ENCODE results near the gene FAH. TPM values are rescaled to one million over a fixed set of nuclear protein-coding genes. Genes with fewer than 3 reads are reported as not detected.

Gene FAH
- total and polyA plus RNA-seq, 2 donors from 2014 or later: 34.7 to 121 TPM

DNA sequence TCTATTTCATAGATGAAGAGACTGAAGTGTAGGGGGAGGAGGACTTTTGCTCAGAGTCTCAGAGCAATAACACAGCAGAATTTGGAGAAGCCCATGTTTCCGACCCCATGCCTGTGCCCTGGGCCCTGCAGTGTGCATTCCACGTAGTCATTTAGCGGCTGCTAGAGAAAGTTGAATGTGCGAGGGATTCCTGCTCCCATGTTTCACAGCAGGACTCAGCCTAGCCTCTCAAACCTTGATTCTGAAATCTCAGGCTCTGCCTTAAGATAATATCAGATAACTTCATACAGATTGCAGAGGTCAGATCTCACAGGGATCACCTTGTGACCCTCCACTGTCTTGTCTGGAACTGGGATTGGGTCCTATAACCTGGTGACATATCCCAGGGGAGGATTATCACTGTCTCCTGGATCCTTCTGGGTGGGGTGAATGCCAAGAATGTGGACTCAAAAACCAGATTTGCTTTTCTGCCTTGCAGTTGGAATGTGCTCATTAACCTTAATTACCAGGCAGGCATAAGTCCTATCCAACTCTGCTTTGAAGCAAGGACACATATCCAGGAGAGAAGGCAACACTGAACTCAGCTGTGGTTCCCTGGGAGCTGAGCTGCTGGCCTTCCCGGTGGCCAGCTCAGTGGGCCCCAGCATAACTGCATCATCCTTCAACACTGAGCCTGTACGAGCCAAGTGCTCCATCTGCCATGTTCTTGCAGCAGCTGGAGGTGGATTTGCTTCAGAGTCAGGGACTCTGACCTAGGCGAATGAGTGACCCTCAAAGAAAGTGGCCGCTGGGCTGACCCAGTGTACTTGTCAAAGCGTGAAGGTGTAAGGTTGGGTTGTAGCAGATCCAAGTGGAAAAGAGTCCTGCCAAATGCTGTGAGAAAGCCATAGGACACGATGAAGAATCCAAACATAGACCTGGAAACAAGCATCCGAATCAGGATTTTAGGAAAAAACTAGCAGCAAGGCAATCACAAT is 56.2 kb downstream of the FAH start:
- H3K27me3 ChIP-seq (ENCODE audit: control insufficient read depth, insufficient read depth, low read length): no peaks in the 10 kb centered on the region
- FAIRE-seq (no peak), DNase-seq (no peak)
- H3K27ac ChIP-seq (ENCODE audit: low read depth in 2 of 2, low read length in 2 of 2): peak overlapping the region; percentile 48 to 51
- no peaks in the 10 kb centered on the region for H3K9me3 ChIP-seq (ENCODE audit: control insufficient read depth in 2 of 3, insufficient read depth in 1 of 3, low read length in 3 of 3)
- H3K4me3 ChIP-seq (ENCODE audit: low read length in 3 of 3): no peak overlapping the region
- TF ChIP-seq, protein P1, sequence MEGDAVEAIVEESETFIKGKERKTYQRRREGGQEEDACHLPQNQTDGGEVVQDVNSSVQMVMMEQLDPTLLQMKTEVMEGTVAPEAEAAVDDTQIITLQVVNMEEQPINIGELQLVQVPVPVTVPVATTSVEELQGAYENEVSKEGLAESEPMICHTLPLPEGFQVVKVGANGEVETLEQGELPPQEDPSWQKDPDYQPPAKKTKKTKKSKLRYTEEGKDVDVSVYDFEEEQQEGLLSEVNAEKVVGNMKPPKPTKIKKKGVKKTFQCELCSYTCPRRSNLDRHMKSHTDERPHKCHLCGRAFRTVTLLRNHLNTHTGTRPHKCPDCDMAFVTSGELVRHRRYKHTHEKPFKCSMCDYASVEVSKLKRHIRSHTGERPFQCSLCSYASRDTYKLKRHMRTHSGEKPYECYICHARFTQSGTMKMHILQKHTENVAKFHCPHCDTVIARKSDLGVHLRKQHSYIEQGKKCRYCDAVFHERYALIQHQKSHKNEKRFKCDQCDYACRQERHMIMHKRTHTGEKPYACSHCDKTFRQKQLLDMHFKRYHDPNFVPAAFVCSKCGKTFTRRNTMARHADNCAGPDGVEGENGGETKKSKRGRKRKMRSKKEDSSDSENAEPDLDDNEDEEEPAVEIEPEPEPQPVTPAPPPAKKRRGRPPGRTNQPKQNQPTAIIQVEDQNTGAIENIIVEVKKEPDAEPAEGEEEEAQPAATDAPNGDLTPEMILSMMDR (IDR thresholded peaks at IDR 0.05; ENCODE audit: borderline replicate concordance, extremely low read depth, insufficient read depth): no peak
- intact Hi-C loops (cut with DNase I): no loop called here
- H3K36me3 ChIP-seq (ENCODE audit: control insufficient read depth in 2 of 3, insufficient read depth in 3 of 3, low read length in 3 of 3): no peaks in the 10 kb centered on the region
- H3K4me1 ChIP-seq (ENCODE audit: control insufficient read depth in 2 of 3, insufficient read depth in 2 of 3, low read depth in 1 of 3, low read length in 3 of 3): peaks cover 0 to 22% (median 10%) of the 10 kb centered on the region in 3 donors
- no peak overlapping the region for H3K9ac ChIP-seq (ENCODE audit: low read length in 3 of 3)

DNA sequence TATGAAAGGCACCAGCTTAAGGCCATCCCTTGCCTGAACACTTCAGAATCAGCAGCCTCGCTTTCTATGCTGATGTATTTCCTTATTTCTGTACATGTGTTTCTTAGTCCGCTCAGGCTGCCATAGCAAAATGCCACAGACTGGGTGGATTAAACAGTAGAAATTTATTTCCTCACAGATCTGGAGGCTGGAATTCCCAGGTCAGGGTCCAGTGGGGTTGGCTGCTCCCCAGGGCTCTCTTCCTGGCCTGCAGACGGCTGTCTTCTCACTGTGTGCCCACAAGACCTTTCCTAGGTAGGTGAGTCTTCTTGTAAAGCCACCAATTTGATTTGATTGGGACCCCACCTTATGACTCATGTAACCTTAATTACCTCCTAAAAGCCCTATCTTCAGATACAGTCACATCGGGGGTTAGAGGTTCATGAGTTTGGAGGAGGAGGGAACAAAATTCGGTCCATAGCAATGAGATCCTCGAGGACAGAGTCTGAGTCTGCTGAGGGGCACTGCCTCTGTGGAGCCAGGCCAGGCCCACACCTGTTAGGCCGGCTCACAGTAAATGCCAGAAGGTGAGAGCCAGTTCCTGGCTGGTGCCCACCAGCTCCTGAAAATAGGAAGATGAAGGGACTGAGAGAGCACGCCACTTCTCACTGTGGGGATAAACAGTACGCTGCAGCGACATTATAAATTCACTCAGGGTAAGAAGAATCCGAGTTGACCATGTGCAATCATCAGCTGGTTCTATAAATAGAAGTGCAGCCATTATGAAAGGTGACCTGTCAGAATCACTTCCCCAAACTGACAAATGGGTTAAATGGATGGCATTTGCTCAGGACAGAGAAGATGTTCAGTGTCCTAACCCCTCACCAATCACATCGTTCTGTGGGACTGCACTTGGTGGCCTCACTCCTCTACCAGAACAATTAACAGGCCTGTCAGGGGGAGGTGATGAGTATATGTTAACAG is 58.1 kb downstream of the FAH start:
- H3K27me3 ChIP-seq (ENCODE audit: control insufficient read depth, insufficient read depth, low read length): no peaks in the 10 kb centered on the region
- no peak for FAIRE-seq
- no peaks in the 10 kb centered on the region for H3K36me3 ChIP-seq (ENCODE audit: control insufficient read depth in 2 of 3, insufficient read depth in 3 of 3, low read length in 3 of 3)
- TF ChIP-seq, protein P1 (IDR thresholded peaks at IDR 0.05; ENCODE audit: borderline replicate concordance, extremely low read depth, insufficient read depth): no peak
- H3K9me3 ChIP-seq (ENCODE audit: control insufficient read depth in 2 of 3, insufficient read depth in 1 of 3, low read length in 3 of 3): no peaks in the 10 kb centered on the region
- H3K4me1 ChIP-seq (ENCODE audit: control insufficient read depth in 2 of 3, insufficient read depth in 2 of 3, low read depth in 1 of 3, low read length in 3 of 3): peaks cover 0 to 33% (median 15%) of the 10 kb centered on the region in 3 donors
- H3K9ac ChIP-seq (ENCODE audit: low read length in 3 of 3): peak overlapping the region in 1 of 3 donors; percentile 38
- no peak overlapping the region for H3K4me3 ChIP-seq (ENCODE audit: low read length in 3 of 3)
- H3K27ac ChIP-seq (ENCODE audit: low read depth in 2 of 2, low read length in 2 of 2): peak overlapping the region; percentile 54 to 75
- intact Hi-C loops (cut with DNase I): no loop called here
- DNase-seq: no peak

DNA sequence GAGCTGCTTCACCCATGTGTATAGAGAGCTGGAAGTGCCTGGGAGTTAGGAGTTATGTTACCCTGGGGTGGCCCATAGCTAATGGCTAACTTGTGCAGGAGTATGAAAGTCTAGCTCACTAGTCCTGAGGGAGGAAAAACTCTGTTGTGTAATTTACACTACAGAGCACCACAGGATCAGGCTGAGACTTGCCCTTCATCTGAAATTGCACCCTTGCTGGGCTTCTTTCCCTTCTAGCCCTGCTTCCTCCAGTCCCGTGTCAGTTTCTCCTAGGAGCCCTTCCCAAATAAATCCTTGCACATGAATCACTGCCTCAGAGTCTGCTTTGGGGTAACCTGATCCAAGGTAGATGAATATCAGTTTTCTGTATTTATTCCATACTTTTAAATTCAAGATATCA is 59.2 kb downstream of the FAH start:
- H3K4me3 ChIP-seq (ENCODE audit: low read length in 3 of 3): no peak overlapping the region
- peaks cover 0 to 33% (median 15%) of the 10 kb centered on the region in 3 donors for H3K4me1 ChIP-seq (ENCODE audit: control insufficient read depth in 2 of 3, insufficient read depth in 2 of 3, low read depth in 1 of 3, low read length in 3 of 3)
- H3K36me3 ChIP-seq (ENCODE audit: control insufficient read depth in 2 of 3, insufficient read depth in 3 of 3, low read length in 3 of 3): no peaks in the 10 kb centered on the region
- TF ChIP-seq, protein P1 (IDR thresholded peaks at IDR 0.05; ENCODE audit: borderline replicate concordance, extremely low read depth, insufficient read depth): no peak
- H3K27ac ChIP-seq (ENCODE audit: low read depth in 2 of 2, low read length in 2 of 2): peak overlapping the region in 1 of 2 donors; percentile 4
- FAIRE-seq: no peak
- intact Hi-C loops (cut with DNase I): no loop called here
- DNase-seq: no peak
- no peaks in the 10 kb centered on the region for H3K9me3 ChIP-seq (ENCODE audit: control insufficient read depth in 2 of 3, insufficient read depth in 1 of 3, low read length in 3 of 3)
- no peaks in the 10 kb centered on the region for H3K27me3 ChIP-seq (ENCODE audit: control insufficient read depth, insufficient read depth, low read length)
- H3K9ac ChIP-seq (ENCODE audit: low read length in 3 of 3): no peak overlapping the region

Measured in kidney (tissue), 14 donors.